Stimulated activated CD4-positive, alpha-beta T cell treated with anti-CD3 and anti-CD28 coated beads, Interleukin-12 subunit alpha, Interleukin-12 subunit beta, amount 100 ng/mL, for 4 hours (primary cell): ENCODE measurements around the gene TCAF2.
"Not testable (repeated sequence)": the region's sequence is repeated elsewhere in the genome, so short reads cannot be mapped to it uniquely, and the experiment has no call there.

Experiments
- DNase-seq: peaks from one replicate; pipeline ENCODE4 v3.0.0-alpha.2; 2020

TCAF2 gene

DNA sequence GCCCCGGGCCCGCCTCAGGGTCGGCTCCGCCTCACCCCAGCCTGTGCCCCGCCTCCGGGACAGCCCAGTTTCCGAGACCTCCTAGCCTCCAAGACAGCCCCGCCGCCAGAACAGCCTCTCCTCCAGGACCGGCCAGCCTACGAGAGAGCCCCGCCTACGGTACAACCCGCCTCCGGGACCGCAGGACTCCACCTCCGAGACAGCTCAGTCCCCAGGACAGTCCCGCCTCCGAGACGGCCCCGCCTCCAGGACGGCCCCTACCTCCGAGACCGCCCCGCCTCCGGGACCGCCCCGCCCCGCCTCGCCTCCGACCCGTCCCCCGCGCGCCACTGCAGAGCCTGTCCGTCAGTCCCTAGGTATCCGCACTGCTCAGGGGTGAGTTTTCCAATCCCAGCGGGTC, at the start of gene TCAF2:
TCAF2 (plus strand) TSS at position 329 of the 400 bp plus-strand sequence.
- DNase-seq: peak; percentile 61

DNA sequence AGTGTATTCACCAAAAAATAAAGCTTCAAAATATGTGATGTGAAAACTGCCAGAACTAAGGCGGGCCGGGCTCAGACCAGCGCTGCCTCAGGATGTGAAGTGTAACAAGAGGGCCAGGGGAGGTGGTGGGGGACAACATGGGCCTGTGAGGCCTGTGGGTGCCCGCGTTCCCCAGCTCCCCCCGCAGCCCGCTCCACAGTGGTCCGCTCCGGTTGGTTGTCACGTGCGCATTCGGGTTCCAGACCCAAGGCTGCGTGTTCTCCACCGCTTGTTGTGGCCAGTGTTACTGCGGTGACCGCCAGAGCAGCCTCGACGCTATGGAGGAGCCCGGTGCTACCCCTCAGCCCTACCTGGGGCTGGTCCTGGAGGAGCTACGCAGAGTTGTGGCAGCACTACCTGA, 49.3 kb upstream of the TCAF2 start, which contains the start of gene CTAGE15:
CTAGE15 (plus strand) TSS at position 301 of the 400 bp plus-strand sequence; CDS start at position 318, 17 bp downstream.
- not testable (repeated sequence) for DNase-seq

DNA sequence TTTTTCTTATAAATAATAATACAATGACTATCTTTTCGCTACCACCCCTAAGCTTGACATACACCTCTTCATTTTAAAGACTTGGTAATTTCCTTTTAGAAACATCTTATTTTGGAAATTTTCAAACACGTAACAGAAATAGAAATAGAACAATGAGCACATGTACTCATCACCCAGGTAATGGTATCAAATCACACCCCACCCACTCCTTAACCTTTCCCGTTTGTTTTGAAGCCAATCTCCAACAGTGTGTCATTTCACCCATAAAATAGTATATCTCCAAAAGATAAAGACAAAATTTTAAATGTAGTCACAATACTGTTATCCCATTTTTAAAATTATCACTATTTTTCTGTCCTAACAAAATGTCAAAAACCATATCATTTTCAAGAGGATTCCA, 32.6 kb upstream of the TCAF2 start:
- DNase-seq: not testable (repeated sequence)

DNA sequence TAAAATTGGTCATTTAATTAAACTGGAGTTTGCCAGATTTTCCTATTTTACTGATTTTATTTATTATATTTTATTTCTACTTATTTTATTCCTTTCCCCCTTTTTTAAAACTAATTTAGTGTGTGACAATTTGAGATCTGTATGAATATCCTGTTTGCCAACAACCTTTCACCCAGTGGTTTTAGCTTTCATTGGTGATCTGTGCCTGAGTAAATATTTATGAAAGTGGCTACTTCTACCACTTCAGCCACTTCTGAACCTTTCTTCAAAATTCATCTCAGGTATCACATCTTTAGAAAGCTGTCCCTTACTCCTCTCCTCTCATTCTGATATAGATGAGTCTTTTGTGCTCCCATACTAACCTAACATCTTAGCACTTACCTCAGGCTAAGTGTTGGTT, 30.9 kb upstream of the TCAF2 start:
- DNase-seq: not testable (repeated sequence)

- DNase-seq: not testable (repeated sequence)
Measured at GRCh38 chr7:143598086-143598485, 22.7 kb upstream of the TCAF2 start.

GRCh38 chr7:143603549-143603948, 17.2 kb upstream of the TCAF2 start:
- DNase-seq: not testable (repeated sequence)

- not testable (repeated sequence) for DNase-seq
Measured at GRCh38 chr7:143606088-143606487, 14.7 kb upstream of the TCAF2 start.

- not testable (repeated sequence) for DNase-seq
Measured at GRCh38 chr7:143615545-143615944, 5.2 kb upstream of the TCAF2 start.

GRCh38 chr7:143617204-143617603, 3.6 kb upstream of the TCAF2 start:
- DNase-seq: not testable (repeated sequence)

- DNase-seq: not testable (repeated sequence)
Measured at GRCh38 chr7:143620058-143620457, 716 bp upstream of the TCAF2 start.

- not testable (repeated sequence) for DNase-seq
Measured at GRCh38 chr7:143621175-143621574, 401 bp downstream of the TCAF2 start.

DNA sequence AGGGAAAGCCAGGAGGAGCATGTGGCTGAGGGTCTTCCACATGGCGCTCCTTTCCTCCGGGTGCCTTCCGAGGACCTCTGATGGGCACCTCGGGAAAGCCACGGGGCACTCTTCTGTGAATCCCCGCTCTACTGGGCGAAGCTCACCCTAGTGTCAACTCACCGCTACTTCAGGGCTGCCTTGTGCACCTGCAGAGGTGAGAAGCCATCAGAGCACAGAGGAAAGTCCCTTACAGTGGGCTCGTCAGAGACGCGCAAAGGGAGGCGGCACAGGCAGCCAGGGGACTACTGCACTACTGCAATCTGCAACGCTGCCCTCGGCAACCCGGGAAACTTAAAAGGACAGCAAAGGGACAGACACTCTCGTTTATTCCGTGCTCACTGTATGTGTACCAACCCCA, 1.4 kb downstream of the TCAF2 start:
- DNase-seq: not testable (repeated sequence)

GRCh38 chr7:143630653-143631052, 9.9 kb downstream of the TCAF2 start:
- DNase-seq: not testable (repeated sequence)

GRCh38 chr7:143632506-143632905, 11.7 kb downstream of the TCAF2 start:
- not testable (repeated sequence) for DNase-seq

GRCh38 chr7:143633013-143633618, 12.3 kb downstream of the TCAF2 start:
- not testable (repeated sequence) for DNase-seq

GRCh38 chr7:143635364-143636240, 14.8 kb downstream of the TCAF2 start:
- DNase-seq: not testable (repeated sequence)

GRCh38 chr7:143639372-143639771, 18.6 kb downstream of the TCAF2 start:
- not testable (repeated sequence) for DNase-seq

GRCh38 chr7:143640528-143641189, 19.9 kb downstream of the TCAF2 start:
- DNase-seq: not testable (repeated sequence)

DNA sequence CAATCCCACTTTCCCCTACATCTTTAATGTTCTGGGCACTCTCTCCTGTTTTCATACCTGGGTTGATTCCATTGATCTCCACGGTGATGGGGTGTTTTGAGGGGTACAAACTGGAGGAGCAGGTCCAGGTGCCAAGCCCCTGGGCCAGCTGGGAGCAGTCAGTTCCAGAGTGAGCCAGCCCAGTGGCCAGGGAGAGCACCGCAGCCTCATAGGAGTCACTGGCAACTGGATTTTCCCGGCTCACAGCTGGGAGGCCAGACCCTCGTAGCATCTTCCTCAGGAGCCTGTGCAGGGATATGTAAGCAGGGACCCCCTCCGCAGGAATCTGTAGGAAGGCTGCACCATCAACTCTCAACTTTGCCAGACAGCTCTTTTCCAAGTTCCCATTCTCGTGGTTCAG, 25.8 kb downstream of the TCAF2 start:
- not testable (repeated sequence) for DNase-seq

GRCh38 chr7:143649902-143650301, 29.1 kb downstream of the TCAF2 start:
- not testable (repeated sequence) for DNase-seq

DNA sequence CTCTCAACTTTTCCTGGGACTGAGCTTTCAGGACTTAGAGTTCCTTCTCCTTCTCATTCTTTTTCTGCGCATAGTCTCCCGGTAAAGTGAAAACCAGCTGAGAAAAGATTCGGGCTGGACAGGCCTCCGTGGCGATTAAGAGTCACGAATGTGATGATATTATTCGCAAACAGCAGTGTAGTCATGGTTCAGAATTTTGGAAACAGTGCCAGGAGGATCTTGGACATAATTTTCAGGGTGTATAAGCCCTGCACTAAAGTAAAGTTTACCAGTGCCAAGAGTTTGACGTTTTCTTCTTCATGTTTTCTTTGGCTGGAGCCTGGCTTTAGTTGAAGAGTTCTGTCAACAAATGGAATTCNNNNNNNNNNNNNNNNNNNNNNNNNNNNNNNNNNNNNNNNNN, 29.7 kb downstream of the TCAF2 start:
- DNase-seq: not testable (repeated sequence)
